ENCODE results near the gene PALD1. TPM values are rescaled to one million over a fixed set of nuclear protein-coding genes. Genes with fewer than 3 reads are reported as not detected.
A peak's percentile ranks its signal among the peaks of the same experiment; 100 is the strongest.
"Not testable (repeated sequence)": the region's sequence is repeated elsewhere in the genome, so short reads cannot be mapped to it uniquely, and the experiment has no call there.

Gene PALD1
- total RNA-seq, 1 donor from 2014 or later, result 120 TPM

- DNase-seq (ENCODE audit: low read depth in 2 of 2), result no peak
These were observed 92.7 kb downstream of the PALD1 start for GRCh38 chr10:70571236-70571635.

GRCh38 chr10:70571636-70572439, 93.3 kb downstream of the PALD1 start:
- no peak for DNase-seq (ENCODE audit: low read depth in 2 of 2)

GRCh38 chr10:70573599-70574506, 95.3 kb downstream of the PALD1 start:
- no peak for DNase-seq (ENCODE audit: low read depth in 2 of 2)

- DNase-seq (ENCODE audit: low read depth in 2 of 2), result no peak
These were observed 96.9 kb downstream of the PALD1 start for GRCh38 chr10:70575486-70575873.

GRCh38 chr10:70575874-70576802, 97.6 kb downstream of the PALD1 start:
- DNase-seq (ENCODE audit: low read depth in 2 of 2), result peak in 1 of 2 donors; percentile 18

GRCh38 chr10:70576803-70577517, 98.4 kb downstream of the PALD1 start:
- no peak for DNase-seq (ENCODE audit: low read depth in 2 of 2)

GRCh38 chr10:70578371-70578947, 99.9 kb downstream of the PALD1 start:
- DNase-seq (ENCODE audit: low read depth in 2 of 2), result peak in 1 of 2 donors; percentile 12

- DNase-seq (ENCODE audit: low read depth in 2 of 2), result no peak
These were observed 100.9 kb downstream of the PALD1 start for GRCh38 chr10:70579234-70580002.

GRCh38 chr10:70581176-70581575, 102.6 kb downstream of the PALD1 start:
- not testable (repeated sequence) for DNase-seq (ENCODE audit: low read depth in 2 of 2)

- DNase-seq (ENCODE audit: low read depth in 2 of 2), result no peak
These were observed 104.5 kb downstream of the PALD1 start for GRCh38 chr10:70582793-70583668.

- no peak for DNase-seq (ENCODE audit: low read depth in 2 of 2)
These were observed 105.1 kb downstream of the PALD1 start for GRCh38 chr10:70583669-70584037.

- DNase-seq (ENCODE audit: low read depth in 2 of 2), result no peak
These were observed 105.8 kb downstream of the PALD1 start for GRCh38 chr10:70584366-70584765.

- DNase-seq (ENCODE audit: low read depth in 2 of 2), result peak in 1 of 2 donors; percentile 32
These were observed 106.5 kb downstream of the PALD1 start for GRCh38 chr10:70584909-70585544.

- DNase-seq (ENCODE audit: low read depth in 2 of 2), result no peak
These were observed 107.1 kb downstream of the PALD1 start for GRCh38 chr10:70585578-70586169.

- no peak for DNase-seq (ENCODE audit: low read depth in 2 of 2)
These were observed 107.9 kb downstream of the PALD1 start for GRCh38 chr10:70586348-70586930.

GRCh38 chr10:70587045-70587658, 108.6 kb downstream of the PALD1 start:
- DNase-seq (ENCODE audit: low read depth in 2 of 2), result peak in 1 of 2 donors; percentile 25

GRCh38 chr10:70588255-70588654, 109.7 kb downstream of the PALD1 start:
- no peak for DNase-seq (ENCODE audit: low read depth in 2 of 2)
